NCI-H128 (cell line): ENCODE measurements around the gene WDFY4.

Experiments used
- DNase-seq: peaks from one replicate; lab custom pipeline; 2025; ENCODE audit not compliant: unreplicated experiment; lab: John Stamatoyannopoulos, UW

Gene WDFY4

DNA sequence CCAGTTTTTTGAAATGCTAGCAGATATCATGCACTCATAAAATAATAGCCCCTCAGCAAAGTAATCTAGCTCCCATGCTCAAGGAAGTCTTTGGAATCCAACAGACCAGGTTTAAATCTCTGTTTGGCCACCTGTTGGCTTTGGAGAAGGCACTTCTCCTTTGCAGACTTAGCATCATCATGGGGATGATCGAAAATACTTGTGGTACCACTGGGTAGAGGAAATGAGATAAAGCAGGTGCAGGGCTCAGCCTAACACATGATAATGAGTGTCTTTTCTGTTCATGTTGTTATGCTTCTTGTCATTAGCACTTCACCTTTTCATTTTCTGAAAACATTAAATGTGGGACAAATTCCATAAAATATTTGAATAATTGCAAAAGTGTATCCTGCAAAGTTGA lies 187.6 kb downstream of the WDFY4 start:
- DNase-seq, result no peak

DNA sequence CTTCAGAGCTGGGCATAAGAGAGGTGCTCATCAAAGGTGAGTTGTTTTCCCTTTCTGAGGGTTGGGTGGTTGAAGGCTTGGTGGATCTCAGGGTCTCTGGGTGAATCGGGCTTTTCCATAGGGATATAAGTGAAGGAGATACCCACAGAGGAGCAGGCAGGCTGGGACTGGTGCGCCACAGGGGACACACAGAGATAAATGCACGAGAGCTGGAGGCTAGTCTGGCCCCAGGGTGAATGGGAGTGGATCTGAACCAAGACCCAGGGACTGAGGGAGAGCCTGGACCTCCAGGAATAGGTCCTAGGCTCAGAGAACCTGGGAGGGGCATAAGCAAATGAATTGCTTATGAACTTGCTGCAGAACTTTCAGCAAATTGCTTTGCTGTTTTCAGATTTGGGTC lies 193.4 kb downstream of the WDFY4 start:
- no peak for DNase-seq

DNA sequence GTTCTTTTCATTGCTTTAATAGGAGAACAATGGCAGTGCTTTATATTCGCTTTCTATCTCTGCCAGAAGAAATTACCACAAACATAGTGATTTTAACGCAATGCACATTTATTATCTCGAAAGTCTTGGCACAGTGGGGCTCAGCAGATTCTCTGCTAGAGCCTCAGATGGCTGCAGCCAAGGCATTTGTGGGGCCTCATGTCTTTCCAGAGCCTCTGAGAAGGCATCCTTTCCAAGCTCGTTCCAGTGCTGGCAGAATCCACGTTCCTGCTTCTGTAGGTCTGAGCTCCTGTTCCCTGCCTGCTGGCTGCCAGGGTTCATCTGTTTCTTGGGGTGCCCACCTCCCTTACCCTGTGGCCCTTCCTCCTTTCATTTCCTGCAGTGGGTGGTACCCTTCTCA lies 194.8 kb downstream of the WDFY4 start:
- no peak for DNase-seq

DNA sequence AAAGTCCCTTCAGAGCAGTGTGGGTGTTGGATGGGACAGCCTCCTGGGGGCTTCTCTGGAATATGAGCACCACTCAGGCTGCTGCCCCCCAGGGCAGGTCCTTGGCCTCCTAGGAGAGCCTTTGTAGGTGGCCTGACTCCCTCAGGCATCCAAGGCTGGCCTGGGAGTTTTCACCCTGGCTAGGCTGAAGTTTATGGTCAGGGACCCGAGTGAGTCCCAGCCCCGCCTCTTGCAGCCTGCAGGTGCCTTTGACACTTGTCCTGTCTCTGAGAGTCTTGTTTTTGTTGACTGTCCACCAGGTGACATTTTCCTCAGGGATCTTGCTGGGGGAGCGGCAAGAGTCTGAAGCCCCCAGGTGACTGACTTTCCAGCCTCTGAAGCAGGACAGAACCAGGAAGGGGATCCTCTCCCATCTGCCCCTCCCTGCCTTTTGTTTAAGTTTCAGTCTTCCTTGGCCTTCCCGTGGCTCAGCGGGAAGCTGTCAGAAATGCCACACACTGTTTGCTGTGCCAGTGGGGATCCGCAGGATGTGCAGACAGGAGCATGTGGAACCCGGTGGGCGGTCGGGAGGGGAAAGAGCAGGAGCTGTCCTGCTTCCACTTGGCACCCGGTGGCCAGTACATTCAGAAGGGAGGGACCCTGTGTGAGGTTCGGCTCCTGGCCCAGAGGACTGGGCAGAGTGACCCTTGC lies 195.5 kb downstream of the WDFY4 start:
- no peak for DNase-seq

DNA sequence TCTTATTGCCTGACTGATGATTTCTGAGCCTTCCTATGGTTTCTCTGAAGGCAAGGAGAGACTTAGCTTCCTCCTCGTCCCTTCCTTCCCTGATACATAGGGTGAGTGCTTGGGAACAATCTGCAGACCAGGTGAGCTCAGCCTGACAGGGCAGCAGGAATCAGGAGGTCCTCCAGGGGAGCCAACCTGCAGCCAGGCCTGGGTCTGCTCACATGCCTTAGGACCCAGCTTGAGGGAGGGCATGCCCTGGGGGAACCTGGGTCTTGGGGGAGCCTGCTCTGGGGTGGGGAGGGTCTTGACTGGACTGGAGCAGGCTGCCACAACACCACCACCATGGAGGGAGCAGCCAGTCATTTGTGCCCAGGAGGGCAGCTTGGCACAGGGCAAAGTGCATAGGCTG lies 197.3 kb downstream of the WDFY4 start:
- no peak for DNase-seq

DNA sequence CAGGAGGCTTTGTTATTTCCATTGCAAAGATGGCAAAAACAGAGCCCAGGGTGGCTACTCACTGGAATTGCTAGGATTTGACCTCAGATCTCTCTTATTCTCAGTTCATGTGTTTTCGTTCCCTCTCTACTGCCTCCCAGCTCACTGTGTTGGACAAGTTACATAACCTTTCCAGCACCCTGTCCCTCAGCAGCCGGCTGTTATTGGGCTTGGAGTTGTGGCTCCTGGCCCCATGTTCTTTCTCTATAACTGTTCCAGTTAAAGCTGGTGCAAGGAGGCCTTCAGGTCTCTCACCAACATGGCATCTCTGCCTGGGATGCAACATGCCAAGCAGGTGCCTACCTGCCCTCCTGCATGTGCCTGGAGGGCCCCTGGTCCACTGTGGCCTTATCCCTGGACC lies 198.2 kb downstream of the WDFY4 start:
- DNase-seq, result no peak

DNA sequence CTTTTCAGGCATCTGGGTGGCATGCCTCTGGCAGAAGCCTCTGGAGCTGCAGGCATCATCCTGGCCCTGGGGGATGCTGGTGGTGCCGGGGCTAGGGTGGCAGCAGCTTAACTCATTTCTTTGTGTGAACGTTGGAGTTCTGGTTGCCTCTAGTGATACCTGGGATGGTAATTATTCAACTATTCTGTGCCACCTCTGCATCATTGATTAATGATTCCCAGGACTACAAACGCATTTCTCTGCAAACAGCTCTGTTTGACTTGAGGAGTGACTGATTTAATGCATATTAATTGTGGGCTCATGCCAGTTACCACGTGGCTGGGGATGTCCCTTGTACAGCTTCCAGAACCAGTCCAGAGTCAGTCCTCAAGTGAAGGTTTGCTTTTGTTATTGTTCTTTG lies 199.0 kb downstream of the WDFY4 start:
- DNase-seq, result no peak

DNA sequence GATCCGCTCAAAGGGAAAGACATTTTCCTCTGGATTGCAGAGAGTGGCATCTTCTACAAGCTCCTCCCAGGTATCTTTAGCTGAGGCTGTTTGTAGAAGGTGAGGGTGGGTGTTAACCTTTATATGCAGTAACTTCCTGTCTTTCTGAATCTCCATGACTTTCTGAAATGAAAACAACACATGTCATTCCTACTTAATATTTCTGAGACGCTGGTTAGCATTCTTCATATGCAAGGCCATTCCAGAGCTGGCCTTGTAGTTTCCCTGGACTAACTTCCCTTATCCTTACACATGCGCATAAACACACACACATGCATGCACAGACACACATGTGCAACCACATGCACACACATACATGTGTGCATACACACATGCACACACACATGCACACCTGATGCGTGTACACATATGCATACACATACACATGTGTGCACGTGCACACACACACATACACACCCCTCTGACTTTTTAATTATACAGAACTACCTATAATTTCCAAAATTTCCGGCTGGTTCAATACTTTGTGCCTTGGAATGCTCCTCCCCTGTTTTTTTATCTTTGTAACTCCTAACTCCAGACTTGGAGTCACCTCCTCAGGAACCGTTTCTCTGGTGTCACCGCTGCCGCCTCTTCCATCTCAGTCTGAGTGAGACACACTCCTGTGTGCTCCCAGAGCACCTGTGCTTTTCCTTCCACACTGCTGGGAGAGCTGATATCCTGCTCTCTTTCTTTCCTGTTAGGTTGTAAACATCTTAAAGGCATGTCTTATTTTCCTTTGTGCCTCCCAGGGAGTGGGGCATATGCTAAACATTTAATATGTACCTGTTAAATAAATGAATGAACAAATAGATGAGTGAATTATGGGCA lies 199.7 kb downstream of the WDFY4 start:
- no peak for DNase-seq

DNA sequence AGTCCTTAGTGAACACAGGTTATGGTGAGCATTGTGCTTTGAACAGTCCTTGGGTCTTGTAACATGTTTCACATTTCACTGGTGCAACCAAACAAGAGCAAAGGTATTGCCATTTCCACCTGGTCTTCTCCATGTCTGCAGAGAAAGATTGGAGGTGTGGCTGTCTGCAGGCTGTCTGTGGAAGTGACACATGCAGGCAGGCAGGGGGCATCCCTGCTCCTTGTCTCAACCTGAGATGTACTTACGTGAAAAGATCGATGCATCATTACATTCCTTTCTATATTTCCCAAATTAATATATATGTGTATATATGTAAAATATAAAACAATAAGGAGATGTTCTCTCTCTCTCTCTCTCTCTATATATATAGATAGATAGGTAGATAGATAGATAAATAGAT lies 200.7 kb downstream of the WDFY4 start:
- DNase-seq, result no peak

DNA sequence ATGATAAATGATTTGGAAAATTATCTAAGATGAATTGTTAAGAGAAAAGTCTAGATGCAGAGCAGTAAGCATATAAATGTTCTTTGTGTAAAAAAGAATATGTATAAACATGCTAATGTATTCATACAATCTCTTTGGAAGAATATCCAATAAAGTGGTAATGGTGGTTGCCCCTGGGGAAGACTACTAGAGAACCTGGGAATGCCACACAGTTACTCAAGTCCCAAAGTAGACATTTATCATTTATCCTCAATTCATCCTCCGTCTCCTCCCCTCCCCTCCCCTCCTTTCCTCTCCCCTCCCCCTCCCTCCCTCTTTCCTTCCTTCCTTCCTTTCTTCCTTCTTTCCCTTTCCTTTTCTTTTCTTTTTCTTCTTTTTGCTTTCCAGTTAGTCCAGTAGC lies 203.3 kb downstream of the WDFY4 start:
- no peak for DNase-seq

DNA sequence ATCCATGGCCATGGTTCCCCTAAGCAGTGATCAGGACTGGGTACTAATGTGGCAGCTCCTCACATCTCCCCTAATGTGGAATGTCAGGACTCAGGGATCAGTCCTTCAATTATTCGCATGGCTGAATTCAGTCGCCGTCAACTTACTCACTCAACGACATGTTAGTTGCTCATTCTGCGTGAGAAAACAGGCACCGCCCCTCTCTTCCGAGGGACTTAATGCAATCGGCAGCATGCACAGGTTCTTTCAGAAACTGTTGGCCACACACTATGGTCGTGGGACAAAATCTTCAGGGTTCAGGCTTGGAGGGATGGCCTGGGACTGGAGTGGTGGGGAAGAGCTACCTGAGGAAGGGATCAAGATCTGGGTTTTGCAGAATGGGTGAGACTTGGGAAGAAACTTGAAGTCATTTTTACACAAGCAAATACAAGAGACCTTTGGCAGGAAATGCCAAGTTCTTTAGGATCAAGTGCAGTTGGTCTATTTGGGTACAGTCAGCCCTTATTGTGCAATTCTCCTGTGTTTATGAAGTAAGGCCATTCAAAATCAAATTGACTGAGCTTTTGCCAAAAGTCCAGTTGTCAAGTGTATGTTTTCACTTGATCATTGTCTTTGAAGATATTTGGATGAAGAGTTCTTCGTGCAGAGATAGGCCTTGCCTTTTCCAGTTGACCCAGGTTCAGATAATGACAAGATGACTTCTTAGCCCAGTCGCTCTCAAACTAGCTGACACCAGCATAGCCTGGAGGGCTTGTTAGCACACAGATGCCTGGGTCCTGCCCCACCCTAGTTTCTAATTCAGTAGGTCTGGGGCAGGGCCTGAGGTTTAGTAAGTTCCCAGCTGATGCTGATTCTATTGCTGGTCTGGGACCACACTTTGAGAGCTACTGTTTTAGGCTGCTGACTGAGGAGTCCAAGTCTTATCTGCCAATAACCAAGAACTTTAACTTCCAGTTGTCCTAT lies 206.5 kb downstream of the WDFY4 start:
- no peak for DNase-seq

DNA sequence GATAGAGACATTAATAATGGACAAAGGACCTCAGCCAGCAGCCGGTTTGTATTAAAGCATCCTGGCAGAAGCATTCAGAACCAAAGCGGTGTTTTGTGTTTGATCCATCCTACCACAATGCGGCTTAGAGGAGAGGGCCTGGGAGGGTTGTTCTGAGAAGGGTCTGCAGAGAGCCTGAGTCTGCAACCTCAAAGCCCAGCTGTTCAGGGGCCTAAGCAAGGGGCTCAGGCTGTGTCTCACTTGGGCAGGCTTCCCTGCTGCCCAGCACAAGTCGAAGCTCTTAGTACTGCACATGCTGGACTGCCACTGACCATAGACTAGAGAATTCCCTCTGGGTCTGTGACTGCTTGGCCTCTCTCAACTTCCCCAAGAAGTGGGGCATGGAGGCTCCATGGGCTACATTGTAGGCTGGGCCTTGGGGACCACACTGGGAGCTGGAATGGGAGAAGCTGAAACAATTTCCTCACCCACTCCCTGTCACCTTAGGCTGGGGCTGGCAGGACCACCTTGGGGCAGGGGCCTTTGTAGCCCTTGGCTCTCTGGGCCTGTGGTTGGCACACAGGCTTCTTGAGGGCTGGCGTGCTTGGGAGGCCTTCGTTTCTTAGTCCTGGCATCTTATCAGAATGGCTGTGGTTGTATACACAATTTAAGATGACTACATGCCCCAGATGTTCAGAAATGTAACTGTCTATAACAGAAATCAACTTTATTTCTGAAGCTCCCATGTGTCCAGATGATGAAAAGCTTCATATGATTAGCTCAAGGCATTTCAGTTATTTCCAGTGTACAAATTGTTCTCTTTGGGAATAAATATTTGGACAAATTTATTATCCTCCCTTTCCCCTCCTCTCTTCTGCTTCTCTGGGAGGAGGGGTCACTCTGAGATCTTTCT lies 210.5 kb downstream of the WDFY4 start:
- no peak for DNase-seq

DNA sequence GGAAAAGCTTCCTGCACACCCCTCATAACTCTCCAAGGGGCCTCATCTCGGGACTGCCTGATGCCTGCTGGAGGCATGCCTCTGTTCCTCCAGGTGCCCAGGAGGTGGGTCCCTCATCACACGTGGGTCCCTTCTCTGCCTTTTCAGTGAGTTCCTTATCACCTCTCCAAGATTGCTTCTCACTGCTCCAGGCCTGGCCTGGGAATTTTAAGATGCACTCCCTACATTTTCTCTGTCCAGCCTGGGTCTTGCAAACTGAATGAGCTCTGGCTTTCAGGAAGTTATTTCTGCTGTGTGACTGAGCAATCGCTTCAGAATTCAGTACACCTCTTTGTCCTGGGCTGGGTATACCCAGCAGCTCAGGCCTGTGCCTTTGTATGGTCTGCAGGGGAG lies 211.1 kb downstream of the WDFY4 start:
- DNase-seq, result no peak

DNA sequence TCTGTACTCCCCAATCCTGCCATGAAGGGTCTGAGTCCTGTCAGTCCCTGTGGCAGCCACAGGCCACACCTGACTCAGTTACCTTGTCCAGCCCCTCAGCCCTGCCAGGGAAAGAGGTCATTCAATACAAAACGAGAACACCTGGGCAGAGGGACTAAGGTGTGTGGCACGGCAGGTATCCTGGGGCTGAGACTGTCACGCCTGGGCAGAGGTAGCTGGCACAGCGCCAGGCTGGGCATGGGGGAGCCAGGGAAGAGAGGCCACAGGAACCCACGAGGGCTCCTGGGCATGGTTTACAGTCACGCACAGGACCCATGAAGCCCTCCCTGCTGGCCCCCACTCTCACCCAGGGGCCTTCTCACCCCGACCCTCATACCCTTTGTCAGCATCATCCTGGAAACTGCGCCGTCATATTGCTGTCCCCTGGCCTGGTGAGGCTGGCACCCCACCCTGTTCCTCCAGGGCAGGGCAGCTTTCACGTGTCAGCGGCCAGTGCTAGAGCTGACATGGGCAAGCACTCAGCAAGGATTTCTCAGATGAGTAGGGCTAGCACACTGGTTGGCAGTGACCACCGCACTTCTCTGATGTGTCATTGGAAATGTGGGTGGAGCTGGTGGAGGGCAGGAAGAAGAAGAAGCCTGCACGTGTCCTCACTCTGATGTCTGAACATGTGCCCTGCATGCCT lies 212.2 kb downstream of the WDFY4 start:
- DNase-seq, result no peak

DNA sequence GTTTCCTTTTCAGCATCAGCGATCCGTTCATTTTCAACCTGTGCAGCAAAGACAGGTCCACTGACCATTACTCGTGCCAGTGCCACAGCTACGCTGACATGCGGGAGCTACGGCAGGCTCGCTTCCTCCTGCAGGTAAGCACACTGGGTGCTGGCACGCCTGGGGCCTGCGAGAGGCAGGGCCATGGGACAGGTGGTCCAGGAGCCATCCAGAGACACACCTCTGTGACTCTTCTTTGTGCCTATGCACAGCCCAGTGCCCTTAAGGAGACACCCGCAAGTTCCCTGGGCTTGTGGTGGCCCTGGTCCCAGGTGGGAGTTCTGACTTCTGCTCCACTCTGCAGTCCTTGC lies 212.7 kb downstream of the WDFY4 start:
- DNase-seq, result no peak

DNA sequence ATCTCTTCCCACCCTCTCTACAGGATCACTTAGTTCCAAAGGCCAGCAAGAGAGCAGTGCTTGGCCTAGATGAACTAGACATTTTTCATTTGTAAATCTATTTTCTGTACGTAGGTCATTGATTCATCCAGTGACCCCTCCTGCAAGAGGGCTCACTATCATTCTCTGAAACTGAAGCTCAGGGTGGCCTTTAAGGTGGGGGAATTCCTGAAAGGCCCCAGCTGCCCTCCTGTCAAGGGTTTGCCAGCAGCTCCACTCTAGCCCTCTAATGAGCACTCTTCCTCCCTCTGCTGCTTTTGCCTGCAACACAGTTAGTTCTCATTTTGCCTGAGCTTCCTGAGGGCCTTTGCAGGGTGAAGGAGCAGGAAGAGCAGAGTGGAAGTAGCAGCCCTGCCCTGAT lies 213.8 kb downstream of the WDFY4 start:
- DNase-seq, result no peak

DNA sequence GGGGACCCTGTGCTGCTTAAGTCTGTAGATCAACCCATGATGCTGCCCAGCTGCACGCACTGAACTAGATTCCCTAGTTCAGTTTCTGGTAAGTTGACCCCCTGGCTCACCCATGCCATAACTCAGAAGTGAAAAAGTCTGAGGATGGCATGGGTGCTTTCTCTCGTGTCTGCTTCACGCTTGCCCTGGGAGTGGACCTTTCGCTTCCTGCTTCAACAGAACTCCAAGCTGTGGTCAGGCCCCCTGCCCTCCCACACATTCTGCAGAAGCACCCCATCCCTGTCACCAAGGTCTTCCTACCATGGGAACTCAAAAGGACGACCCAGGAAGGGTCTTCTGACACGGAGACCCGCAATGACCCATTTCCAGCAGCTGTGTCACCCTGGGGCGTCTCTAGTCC lies 215.1 kb downstream of the WDFY4 start:
- no peak for DNase-seq

DNA sequence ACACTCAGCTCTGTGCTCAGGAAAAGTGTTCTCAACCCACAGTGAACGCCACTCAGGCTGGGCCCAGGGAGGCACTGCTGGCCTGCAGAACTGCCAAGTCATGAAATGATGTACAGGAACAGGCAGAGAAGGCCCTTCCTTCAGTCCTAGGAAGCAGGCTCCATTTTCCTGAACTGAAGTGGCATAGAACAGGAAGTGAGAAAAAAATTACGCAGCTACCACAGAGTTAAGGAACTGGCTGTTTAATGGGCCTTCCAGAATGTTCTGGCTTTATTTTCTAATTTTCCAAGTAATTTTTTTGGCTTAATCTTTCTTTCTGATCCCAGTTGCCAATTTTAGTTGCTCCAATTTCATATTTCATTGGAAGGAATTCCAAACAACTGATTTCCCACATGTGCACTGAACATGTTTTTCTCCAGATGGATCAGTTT lies 215.7 kb downstream of the WDFY4 start:
- DNase-seq, result no peak

DNA sequence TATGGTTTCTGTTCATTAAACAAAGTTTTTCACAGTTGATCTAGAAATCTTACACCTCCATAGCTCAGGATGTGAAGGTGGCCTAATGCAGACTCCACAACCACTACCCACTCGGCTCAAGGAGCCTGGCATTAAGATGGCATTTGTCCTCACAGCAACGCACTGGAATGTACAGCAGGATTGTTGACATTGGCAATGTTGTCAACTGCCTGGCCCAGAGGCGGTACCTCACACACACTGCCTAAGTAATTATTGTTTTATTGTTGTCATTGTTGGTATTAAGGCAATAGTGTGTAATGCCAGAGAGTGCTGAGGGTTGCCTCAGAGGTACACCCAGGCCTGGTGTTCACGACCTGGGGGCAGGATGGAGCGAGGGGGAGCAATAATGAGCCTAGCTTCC lies 216.6 kb downstream of the WDFY4 start:
- no peak for DNase-seq

DNA sequence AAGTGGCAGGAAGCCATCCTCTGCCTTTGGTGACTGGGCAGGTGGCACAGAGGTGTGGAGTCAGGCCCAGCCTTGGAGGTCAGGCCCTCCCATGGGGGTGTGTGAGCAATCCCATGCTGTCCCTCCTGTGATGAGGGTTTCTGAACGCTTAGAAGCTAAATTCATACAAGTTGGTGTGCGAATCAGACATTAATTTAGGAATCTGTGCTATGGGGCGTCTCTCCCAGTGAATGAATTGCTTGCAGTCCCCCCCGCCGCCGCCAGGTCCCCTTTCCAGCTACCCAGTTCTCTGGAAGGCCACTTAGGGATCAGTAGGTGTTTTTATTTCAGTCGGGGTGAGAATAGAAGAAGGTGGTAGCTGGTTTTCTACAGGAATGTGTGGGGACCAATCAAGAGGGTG lies 217.4 kb downstream of the WDFY4 start:
- no peak for DNase-seq
